HepG2 (cell line): ENCODE data around the gene ARIH1. TPM values are rescaled to one million over a fixed set of nuclear protein-coding genes. Genes with fewer than 3 reads are reported as not detected.

Experiments
- ATAC-seq: fragments of 200-7000 bp; cut with Tn5 transposase; 3 replicates; pipeline ENCODE4 v1.9.1; 2020; ENCODE audit warnings: mild to moderate bottlenecking, moderate library complexity
- BruUV-seq: library from RNA; stranded (reverse); fragments of 400-500 nt; replicated peaks from 2 replicates; lab custom pipeline; 2021; lab: Mats Ljungman, UMichigan
- CTCF ChIA-PET: fragments of 300-600 bp; formaldehyde crosslinking; extraction: SDS; loops from one replicate; lab custom pipeline; 2021; ENCODE audit warnings: low total read pairs, inconsistent platforms, low intra/inter-chr PET ratio; lab: Yijun Ruan, JAX
- POLR2A ChIA-PET: fragments of 350-600 bp; sonication (Branson Sonifier 250); formaldehyde crosslinking; loops from one replicate; lab custom pipeline; 2020; ENCODE audit warnings: antibody characterized with exemption, inconsistent platforms; lab: Yijun Ruan, JAX
- DNase-seq: peaks from one replicate; pipeline ENCODE4 v3.0.0-alpha.2; 2015; ENCODE audit warnings: low spot score
- FAIRE-seq: peaks from 3 replicates; lab custom pipeline; 2011; peaks lifted over from hg19 to GRCh38; lab: Jason Lieb, UNC
- H2AFZ ChIP-seq: one replicate; pipeline ENCODE4 v1.6.1; 2011; ENCODE audit warnings: low read length, inconsistent platforms
- H3K27ac ChIP-seq: fragments of 300-600 bp; 3 replicates; pipeline ENCODE4 v1.8.0; 2011; ENCODE audit warnings: mixed run types, mild to moderate bottlenecking, mixed read lengths, low read length, inconsistent platforms; ENCODE audit not compliant: insufficient read depth; ENCODE audit errors: extremely low read length
- H3K27me3 ChIP-seq, 2 experiments: fragments of 200-600 bp in 1 of 2; 2 replicates in 1 of 2; 3 replicates in 1 of 2; pipeline versions ENCODE4 v1.6.0 to v1.8.0; 2011; ENCODE audit warnings: low read length in 2 of 2, mild to moderate bottlenecking in 2 of 2, moderate library complexity in 2 of 2, inconsistent platforms in 1 of 2; ENCODE audit not compliant: insufficient read depth in 2 of 2, control insufficient read depth in 1 of 2
- H3K36me3 ChIP-seq, 2 experiments: fragments of 200-600 bp in 1 of 2; replicated peaks in 1 of 2; 2 replicates in 1 of 2; 3 replicates in 1 of 2; pipeline versions ENCODE4 v1.5.1 to v1.8.0; 2011; ENCODE audit warnings: low read length in 2 of 2, inconsistent platforms in 1 of 2; ENCODE audit not compliant: insufficient read depth in 2 of 2, control insufficient read depth in 1 of 2
- H3K4me1 ChIP-seq: 2 replicates; pipeline ENCODE4 v1.5.1; 2012; ENCODE audit warnings: low read length, inconsistent platforms; ENCODE audit not compliant: insufficient read depth
- H3K4me2 ChIP-seq: 2 replicates; pipeline ENCODE4 v1.6.0; 2011; ENCODE audit warnings: low read depth, low read length, inconsistent platforms
- H3K4me3 ChIP-seq, 3 experiments: fragments of 200-600 bp in 1 of 3; sonication (generic), shearing (Covaris generic) in 1 of 3; replicated peaks in 1 of 3; 2 replicates each; pipeline ENCODE4 v1.5.1; 2011 to 2016; ENCODE audit warnings: low read length in 3 of 3, inconsistent platforms in 2 of 3, low read depth in 2 of 3, mild to moderate bottlenecking in 2 of 3, control low read depth in 1 of 3, mixed read lengths in 1 of 3; ENCODE audit not compliant: insufficient read depth in 1 of 3
- H3K79me2 ChIP-seq: one replicate; pipeline ENCODE4 v1.6.1; 2011; ENCODE audit warnings: low read length, inconsistent platforms; ENCODE audit not compliant: insufficient read depth
- H3K9ac ChIP-seq: 2 replicates; pipeline ENCODE4 v1.6.0; 2011; ENCODE audit warnings: mild to moderate bottlenecking, low read depth, low read length, inconsistent platforms; ENCODE audit not compliant: insufficient read depth
- H3K9me3 ChIP-seq: 2 replicates; pipeline ENCODE4 v1.5.1; 2012; ENCODE audit warnings: mild to moderate bottlenecking, low read length
- H4K20me1 ChIP-seq: 2 replicates; pipeline ENCODE4 v1.6.0; 2011; ENCODE audit warnings: inconsistent platforms, mild to moderate bottlenecking, low read length, moderate library complexity; ENCODE audit not compliant: insufficient read depth
- CCDC6 ChIP-seq: sonication (generic); formaldehyde crosslinking; IDR thresholded peaks from 2 replicates; pipeline ENCODE4 v1.8.1; 2022; ENCODE audit warnings: mild to moderate bottlenecking, missing genetic modification reagents, moderate library complexity
- ELF4 ChIP-seq: sonication (generic); formaldehyde crosslinking; IDR thresholded peaks from 2 replicates; pipeline ENCODE4 v1.5.0; 2020; ENCODE audit warnings: missing genetic modification reagents, mild to moderate bottlenecking, moderate library complexity, borderline replicate concordance
- HOXD1 ChIP-seq: sonication (generic); formaldehyde crosslinking; IDR thresholded peaks from 2 replicates; pipeline ENCODE4 v1.5.0; 2020; ENCODE audit warnings: missing genetic modification reagents
- KDM2A ChIP-seq: sonication (generic); formaldehyde crosslinking; IDR thresholded peaks from 2 replicates; pipeline ENCODE4 v1.4.0; 2020; ENCODE audit warnings: low read depth, missing genetic modification reagents, borderline replicate concordance
- MEF2D ChIP-seq: sonication (generic); formaldehyde crosslinking; IDR thresholded peaks from 2 replicates; pipeline ENCODE4 v1.5.1; 2020; ENCODE audit warnings: mild to moderate bottlenecking, missing genetic modification reagents
- NFE2L1 ChIP-seq: sonication (generic); formaldehyde crosslinking; IDR thresholded peaks from 2 replicates; pipeline ENCODE4 v1.4.0; 2020; ENCODE audit warnings: missing genetic modification reagents, mild to moderate bottlenecking, borderline replicate concordance
- SRY ChIP-seq: sonication (generic); formaldehyde crosslinking; IDR thresholded peaks from 2 replicates; pipeline ENCODE4 v1.8.0; 2022; ENCODE audit warnings: mild to moderate bottlenecking, missing genetic modification reagents
- STAT5B ChIP-seq: sonication (generic); formaldehyde crosslinking; IDR thresholded peaks from 2 replicates; pipeline ENCODE4 v1.4.0; 2020; ENCODE audit warnings: missing genetic modification reagents
- ZMYM2 ChIP-seq: sonication (generic); formaldehyde crosslinking; IDR thresholded peaks from 2 replicates; pipeline ENCODE4 v1.8.0; 2022; ENCODE audit warnings: mild to moderate bottlenecking, missing genetic modification reagents
- ZNF382 ChIP-seq: sonication (generic); formaldehyde crosslinking; IDR thresholded peaks from 2 replicates; pipeline ENCODE4 v1.5.0; 2020; ENCODE audit warnings: missing genetic modification reagents, mild to moderate bottlenecking, borderline replicate concordance
- ZNF44 ChIP-seq: sonication (generic); formaldehyde crosslinking; IDR thresholded peaks from 2 replicates; pipeline ENCODE4 v1.5.1; 2020; ENCODE audit warnings: mild to moderate bottlenecking, missing genetic modification reagents
- ZNF451 ChIP-seq: sonication (generic); formaldehyde crosslinking; IDR thresholded peaks from 2 replicates; pipeline ENCODE4 v1.5.0; 2020; ENCODE audit warnings: mild to moderate bottlenecking, missing genetic modification reagents
- ZNF549 ChIP-seq: sonication (generic); formaldehyde crosslinking; IDR thresholded peaks from 2 replicates; pipeline ENCODE4 v1.5.0; 2020; ENCODE audit warnings: missing genetic modification reagents
- ZNF724P ChIP-seq: sonication (generic); formaldehyde crosslinking; IDR thresholded peaks from 2 replicates; pipeline ENCODE4 v1.8.0; 2022; ENCODE audit warnings: missing genetic modification reagents, borderline replicate concordance
- ZNF83 ChIP-seq: sonication (generic); formaldehyde crosslinking; IDR thresholded peaks from 2 replicates; pipeline ENCODE4 v1.4.0; 2020; ENCODE audit warnings: missing genetic modification reagents, mild to moderate bottlenecking, borderline replicate concordance
- WGBS: methylation state at CpG from one replicate; pipeline ENCODE4 v1.1.6; 2017; ENCODE audit warnings: low lambda C conversion rate; 5-methylcytosine and 5-hydroxymethylcytosine counted together
- in situ Hi-C: cut with HindIII; loops from 2 replicates; pipeline ENCODE4 v1.10.0; 2017; ENCODE audit warnings: low pct_unique_long_range_greater_than_20kb; ENCODE audit not compliant: extremely low pct_ligation_motif_present
- intact Hi-C: fragments of 100-400 bp; cut with micrococcal nuclease; formaldehyde crosslinking; loops from one replicate; pipeline ENCODE4 v1.10.0; 2022; ENCODE audit not compliant: unreplicated experiment
- polyA plus RNA-seq, 8 experiments: library from polyadenylated mRNA; depleted of rRNA in 3 of 8; stranded (reverse) in 7 of 8; unstranded in 1 of 8; fragments of >200 nt; fragmentation: Illumina TruSeq in 4 of 8; extraction: Trizol in 4 of 8; gene quantifications; 2 replicates each; pipeline versions ENCODE4 v1.2.1 to v1.2.3, GENCODE V29; 2011 to 2016; ENCODE audit warnings: low read depth in 4 of 8, missing spikeins in 1 of 8, mixed read lengths in 1 of 8; ENCODE audit not compliant: insufficient read depth in 1 of 8
- total RNA-seq, 5 experiments: library from RNA; depleted of rRNA; stranded (reverse); fragments of >200 nt; fragmentation: Illumina TruSeq; extraction: Trizol; gene quantifications; 2 replicates each; pipeline ENCODE4 v1.2.3, GENCODE V29; 2016; ENCODE audit warnings: low read depth in 1 of 5
- TF ChIP-seq, protein P1 (sequence below): sonication (generic); formaldehyde crosslinking; IDR thresholded peaks from 2 replicates; pipeline ENCODE4 v1.5.1; 2020; ENCODE audit warnings: missing genetic modification reagents, mild to moderate bottlenecking, borderline replicate concordance
- TF ChIP-seq, protein P2 (sequence below): sonication (generic); formaldehyde crosslinking; IDR thresholded peaks from 2 replicates; pipeline ENCODE4 v1.4.0; 2020; ENCODE audit warnings: missing genetic modification reagents, mild to moderate bottlenecking, borderline replicate concordance
- TF ChIP-seq, protein P3 (sequence below): sonication (generic); formaldehyde crosslinking; IDR thresholded peaks from 2 replicates; pipeline ENCODE4 v1.9.0; 2021; ENCODE audit warnings: missing genetic modification reagents, mild to moderate bottlenecking, borderline replicate concordance

Gene ARIH1
- total and polyA plus RNA-seq, 2 of the 13 experiments (the other 11 are each of a cell fraction or from before 2014, with no cell fraction given), result 38.8 to 59.8 TPM

DNA sequence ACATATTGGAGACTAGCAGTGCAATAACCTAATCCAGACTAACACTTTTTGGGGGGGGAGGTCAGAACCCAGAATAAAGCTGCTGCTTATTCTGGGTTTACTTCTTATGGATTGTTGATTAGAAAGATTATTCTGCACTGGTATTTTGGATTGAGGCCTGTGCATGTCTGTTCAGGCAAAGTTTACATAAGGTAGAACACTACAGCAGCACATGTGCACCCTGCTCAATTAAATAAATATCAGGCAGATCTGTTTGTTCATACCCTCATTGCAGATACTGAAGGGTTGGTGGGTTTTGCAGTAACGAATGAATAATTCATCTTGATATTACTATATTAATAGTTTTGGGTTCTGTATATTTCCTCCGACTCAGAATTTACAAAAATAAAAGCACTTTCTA, 19.1 kb downstream of the ARIH1 start:
- FAIRE-seq, result no peak
- H3K27me3 ChIP-seq, result no peaks in the 10 kb centered on the region
- no peaks in the 10 kb centered on the region for H3K9me3 ChIP-seq
- H3K36me3 ChIP-seq, result peaks cover 2 to 28% of the 10 kb centered on the region in 2 experiments
- no peaks in the 10 kb centered on the region for H3K4me1 ChIP-seq
- no peak overlapping the region for H3K27ac ChIP-seq
- DNase-seq, result no peak
- no peak overlapping the region for H3K9ac ChIP-seq
- in situ Hi-C loops, result no loop called here
- H3K4me2 ChIP-seq, result no peak overlapping the region
- H3K4me3 ChIP-seq, result no peak overlapping the region
- TF ChIP-seq ZNF549, result no peak
- TF ChIP-seq ZNF44 (CRISPR knock-in tag), result no peak
- no peak for TF ChIP-seq HOXD1 (CRISPR knock-in tag)
- TF ChIP-seq ZNF382, result no peak
- TF ChIP-seq STAT5B (CRISPR knock-in tag), result no peak
- no peak for TF ChIP-seq ZNF83 (CRISPR knock-in tag)
- TF ChIP-seq, protein P1, sequence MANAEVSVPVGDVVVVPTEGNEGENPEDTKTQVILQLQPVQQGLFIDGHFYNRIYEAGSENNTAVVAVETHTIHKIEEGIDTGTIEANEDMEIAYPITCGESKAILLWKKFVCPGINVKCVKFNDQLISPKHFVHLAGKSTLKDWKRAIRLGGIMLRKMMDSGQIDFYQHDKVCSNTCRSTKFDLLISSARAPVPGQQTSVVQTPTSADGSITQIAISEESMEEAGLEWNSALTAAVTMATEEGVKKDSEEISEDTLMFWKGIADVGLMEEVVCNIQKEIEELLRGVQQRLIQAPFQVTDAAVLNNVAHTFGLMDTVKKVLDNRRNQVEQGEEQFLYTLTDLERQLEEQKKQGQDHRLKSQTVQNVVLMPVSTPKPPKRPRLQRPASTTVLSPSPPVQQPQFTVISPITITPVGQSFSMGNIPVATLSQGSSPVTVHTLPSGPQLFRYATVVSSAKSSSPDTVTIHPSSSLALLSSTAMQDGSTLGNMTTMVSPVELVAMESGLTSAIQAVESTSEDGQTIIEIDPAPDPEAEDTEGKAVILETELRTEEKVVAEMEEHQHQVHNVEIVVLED, result no peak
- TF ChIP-seq, protein P2, sequence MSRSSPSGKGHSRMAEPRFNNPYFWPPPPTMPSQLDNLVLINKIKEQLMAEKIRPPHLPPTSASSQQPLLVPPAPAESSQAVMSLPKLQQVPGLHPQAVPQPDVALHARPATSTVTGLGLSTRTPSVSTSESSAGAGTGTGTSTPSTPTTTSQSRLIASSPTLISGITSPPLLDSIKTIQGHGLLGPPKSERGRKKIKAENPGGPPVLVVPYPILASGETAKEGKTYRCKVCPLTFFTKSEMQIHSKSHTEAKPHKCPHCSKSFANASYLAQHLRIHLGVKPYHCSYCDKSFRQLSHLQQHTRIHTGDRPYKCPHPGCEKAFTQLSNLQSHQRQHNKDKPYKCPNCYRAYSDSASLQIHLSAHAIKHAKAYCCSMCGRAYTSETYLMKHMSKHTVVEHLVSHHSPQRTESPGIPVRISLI (CRISPR knock-in tag), result no peak
- no peak for TF ChIP-seq CCDC6
- no peak for TF ChIP-seq ELF4 (CRISPR knock-in tag)
- TF ChIP-seq ZNF724P (CRISPR knock-in tag), result no peak
- TF ChIP-seq ZNF451, result no peak
- no peak for TF ChIP-seq SRY
- TF ChIP-seq, protein P3, sequence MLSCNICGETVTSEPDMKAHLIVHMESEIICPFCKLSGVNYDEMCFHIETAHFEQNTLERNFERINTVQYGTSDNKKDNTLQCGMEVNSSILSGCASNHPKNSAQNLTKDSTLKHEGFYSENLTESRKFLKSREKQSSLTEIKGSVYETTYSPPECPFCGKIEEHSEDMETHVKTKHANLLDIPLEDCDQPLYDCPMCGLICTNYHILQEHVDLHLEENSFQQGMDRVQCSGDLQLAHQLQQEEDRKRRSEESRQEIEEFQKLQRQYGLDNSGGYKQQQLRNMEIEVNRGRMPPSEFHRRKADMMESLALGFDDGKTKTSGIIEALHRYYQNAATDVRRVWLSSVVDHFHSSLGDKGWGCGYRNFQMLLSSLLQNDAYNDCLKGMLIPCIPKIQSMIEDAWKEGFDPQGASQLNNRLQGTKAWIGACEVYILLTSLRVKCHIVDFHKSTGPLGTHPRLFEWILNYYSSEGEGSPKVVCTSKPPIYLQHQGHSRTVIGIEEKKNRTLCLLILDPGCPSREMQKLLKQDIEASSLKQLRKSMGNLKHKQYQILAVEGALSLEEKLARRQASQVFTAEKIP, result no peak
- no peak for TF ChIP-seq NFE2L1
- TF ChIP-seq ZMYM2 (CRISPR knock-in tag), result no peak
- TF ChIP-seq KDM2A (CRISPR knock-in tag), result no peak
- TF ChIP-seq MEF2D (CRISPR knock-in tag), result no peak
- TF ChIP-seq, all 625 proteins: peak for 0
- Histone ChIP-seq H3K79me2 (peaks cover 98% of the 10 kb centered on the region), H4K20me1 (peaks cover 73% of the 10 kb centered on the region), H2AFZ (no peak overlapping the region)
- no peak for ATAC-seq
- intact Hi-C loops, result no loop called here
- CTCF ChIA-PET, result no interaction called here
- no TSS peak for BruUV-seq
- 97% methylated on average over 2 of the region's 2 CpGs for WGBS
- POLR2A ChIA-PET, result no interaction called here
